ENCODE measurements around the gene BARX1.

The BARX1 gene

DNA sequence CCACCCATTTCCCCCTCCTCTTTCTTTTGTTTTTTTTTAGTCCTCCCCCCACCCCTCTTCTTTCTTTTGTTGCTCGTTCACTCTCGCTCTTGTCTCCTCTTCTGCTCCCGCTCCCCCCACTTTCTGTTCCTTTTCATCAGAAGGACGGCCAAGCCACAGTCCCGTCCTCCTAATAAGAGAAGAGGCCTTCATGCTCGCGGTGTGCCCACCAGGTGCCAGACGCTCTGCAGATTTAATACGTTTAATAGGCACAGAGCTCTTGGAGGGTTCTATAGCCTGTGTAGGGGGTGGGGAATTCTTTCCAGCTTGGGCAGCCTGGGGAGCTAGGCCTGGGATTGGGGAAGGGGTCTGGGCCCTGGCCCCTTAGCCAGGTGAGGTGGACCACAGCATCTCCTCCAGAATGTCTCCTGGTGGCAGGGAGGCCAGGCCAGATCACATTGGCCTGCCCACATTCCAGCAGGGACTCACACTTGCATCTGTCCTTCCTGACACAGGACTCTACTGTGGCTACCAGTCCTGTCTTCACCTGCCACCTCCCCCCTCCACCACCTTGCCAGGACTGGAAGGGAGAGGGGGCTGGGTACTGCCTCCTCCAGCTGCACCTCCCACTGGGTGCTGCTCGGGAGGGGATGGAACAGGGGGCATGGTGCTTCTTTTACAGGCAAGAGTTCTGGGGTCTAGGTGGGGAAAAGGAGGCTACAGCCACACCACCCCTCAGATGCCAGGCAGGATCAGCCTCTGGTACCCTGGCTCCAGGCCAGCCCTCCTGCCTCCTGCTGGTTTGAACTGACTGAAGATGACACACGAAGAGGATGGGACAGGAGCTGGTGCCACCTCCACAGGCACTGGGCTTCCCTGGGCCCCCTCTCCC is 6.1 kb upstream of the BARX1 start:
- no peak for DNase-seq
- TF ChIP-seq GATA1 (IDR thresholded peaks at IDR 0.05; ENCODE audit: low read depth, low read length) (no peak), POLR2A (IDR thresholded peaks at IDR 0.05; ENCODE audit: low read length) (no peak)

DNA sequence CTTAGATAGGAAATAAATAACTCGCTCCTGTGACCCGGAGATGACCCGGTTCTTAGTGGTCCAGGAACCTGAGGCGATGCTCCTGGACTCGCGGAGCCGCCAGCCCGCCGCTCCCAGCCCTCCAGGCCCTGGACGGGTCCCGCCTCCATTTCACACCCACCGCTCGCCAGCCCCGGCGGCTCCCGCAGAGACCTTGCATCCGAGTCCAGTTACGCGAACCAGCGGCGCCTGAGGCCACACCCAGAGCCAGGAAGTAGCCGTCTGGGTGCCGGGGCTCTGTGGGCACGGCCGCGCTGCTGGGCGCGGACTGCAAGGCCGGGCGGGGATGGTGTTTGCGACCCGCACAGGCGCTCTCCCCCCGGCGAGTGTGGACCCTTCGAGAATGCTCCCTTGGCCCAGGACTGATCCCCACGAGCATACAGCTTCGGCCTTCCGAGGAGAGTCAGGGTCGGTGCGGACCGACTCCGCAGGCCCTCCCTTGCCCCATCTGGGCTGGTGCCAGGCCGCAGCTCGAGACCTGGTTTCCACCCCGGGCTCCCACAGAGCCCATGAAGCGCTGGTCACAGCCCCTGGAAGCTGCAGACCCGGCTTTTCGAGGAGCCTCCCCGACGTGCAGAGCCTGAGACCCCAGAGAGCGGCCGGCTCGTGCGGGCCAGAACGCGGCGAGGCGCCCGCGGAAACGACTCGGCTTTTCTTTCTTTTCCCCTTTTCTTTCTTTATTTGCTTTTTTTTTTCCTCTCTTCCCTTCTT is 5.2 kb upstream of the BARX1 start:
- no peak for DNase-seq
- TF ChIP-seq POLR2A (IDR thresholded peaks at IDR 0.05; ENCODE audit: low read length): no peak
- TF ChIP-seq GATA1 (IDR thresholded peaks at IDR 0.05; ENCODE audit: low read depth, low read length): no peak

DNA sequence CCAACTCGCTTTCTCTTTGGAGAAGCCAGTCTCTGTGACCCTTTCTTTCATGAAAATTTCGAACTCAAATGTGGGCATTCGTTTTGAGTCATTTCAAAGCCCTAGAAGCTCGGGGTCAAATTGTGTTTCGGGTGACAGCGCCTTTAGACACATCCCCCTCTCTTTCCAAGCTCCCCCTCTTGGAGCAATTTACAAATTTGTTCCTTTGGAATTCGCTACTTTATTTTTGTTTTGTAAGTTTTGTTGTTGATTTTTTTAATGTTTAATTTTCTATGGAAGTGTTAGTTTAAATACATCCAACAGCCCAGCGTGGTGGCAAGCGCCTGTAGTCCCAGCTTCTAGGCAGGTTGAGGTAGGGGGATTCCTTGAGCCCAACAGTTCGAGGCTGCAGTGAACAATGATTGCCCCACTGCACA is 4.6 kb upstream of the BARX1 start:
- DNase-seq: no peak
- no peak for TF ChIP-seq POLR2A (IDR thresholded peaks at IDR 0.05; ENCODE audit: low read length)
- no peak for TF ChIP-seq GATA1 (IDR thresholded peaks at IDR 0.05; ENCODE audit: low read depth, low read length)

DNA sequence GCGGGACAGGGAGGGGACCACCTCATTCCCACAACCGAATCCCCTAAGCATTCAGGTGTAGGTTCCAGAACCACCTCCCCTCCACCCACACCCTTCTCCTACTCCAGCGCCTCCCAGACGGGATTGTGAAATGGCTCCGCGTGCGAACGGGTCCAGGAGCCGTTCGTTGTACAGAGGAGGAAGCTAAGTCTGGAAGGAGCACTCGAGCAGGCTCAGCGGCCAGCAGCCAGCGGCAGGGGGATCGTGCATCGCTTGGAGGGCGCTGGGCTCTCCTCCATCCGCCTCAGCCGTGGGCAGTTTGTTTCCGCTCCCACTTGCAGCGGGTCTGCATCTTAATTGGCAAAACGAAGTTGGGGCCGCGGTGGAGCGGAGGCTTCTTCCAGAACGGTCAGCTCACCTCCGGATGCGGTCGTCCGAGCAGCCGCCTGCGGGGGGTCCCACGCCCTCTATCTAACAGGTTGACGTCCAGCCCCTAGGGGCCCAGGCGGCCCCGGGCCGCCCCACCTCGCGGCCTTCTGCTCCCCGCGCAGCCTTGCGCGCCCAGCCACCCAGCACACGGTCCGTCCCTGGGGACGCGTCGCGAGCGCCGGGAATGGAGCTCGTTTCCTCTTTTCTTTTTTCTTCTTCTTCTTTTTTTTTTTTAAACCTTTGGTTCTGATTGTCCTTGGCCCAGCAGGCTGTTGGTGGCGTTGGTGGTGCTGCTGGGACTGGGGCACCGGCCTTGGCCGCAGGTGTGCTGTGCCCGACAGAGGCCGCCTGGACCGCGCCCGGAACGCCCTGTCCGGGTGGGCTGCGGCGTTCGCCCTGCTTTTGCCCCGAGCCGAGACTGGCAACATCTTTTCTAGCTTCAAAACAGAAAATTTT is 3.9 kb upstream of the BARX1 start:
- no peak for DNase-seq
- TF ChIP-seq POLR2A (IDR thresholded peaks at IDR 0.05; ENCODE audit: low read length): no peak
- TF ChIP-seq GATA1 (IDR thresholded peaks at IDR 0.05; ENCODE audit: low read depth, low read length): no peak

DNA sequence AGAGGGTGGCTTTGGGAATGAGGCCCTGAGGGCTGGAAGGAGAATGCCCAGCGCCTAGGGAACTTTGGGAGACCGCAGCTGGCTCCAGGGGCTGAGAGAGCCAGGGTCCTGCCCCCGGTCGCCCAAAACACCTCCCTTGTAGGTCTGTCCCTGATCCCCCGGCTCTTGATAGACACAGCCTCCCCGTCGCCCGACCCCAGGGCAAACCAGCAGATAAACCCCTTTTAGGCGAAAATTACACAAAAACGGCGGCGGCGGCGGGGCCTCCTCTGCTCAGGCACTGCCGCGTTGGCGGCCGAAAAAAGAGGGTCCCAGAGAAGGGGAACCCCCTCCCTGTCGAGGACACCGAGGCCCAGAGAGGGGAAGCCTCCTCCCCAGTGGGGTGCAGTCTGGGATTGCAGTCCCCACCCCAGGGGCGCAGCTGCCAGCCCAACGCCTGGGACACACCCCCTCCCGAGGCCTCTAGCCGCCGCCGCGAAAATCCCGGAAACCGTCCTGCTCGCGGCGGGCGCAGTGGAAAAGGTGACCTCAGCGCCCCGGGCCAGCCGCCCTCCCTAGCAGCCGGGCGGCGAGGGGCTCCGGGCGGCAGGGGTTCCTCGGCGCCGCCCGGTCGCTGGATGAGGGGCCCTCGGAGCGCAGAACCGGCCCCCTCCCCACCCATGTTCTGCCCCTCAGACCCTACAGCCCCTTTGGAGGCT is 3.1 kb upstream of the BARX1 start:
- TF ChIP-seq GATA1 (IDR thresholded peaks at IDR 0.05; ENCODE audit: low read depth, low read length): no peak
- no peak for TF ChIP-seq POLR2A (IDR thresholded peaks at IDR 0.05; ENCODE audit: low read length)
- DNase-seq: no peak

DNA sequence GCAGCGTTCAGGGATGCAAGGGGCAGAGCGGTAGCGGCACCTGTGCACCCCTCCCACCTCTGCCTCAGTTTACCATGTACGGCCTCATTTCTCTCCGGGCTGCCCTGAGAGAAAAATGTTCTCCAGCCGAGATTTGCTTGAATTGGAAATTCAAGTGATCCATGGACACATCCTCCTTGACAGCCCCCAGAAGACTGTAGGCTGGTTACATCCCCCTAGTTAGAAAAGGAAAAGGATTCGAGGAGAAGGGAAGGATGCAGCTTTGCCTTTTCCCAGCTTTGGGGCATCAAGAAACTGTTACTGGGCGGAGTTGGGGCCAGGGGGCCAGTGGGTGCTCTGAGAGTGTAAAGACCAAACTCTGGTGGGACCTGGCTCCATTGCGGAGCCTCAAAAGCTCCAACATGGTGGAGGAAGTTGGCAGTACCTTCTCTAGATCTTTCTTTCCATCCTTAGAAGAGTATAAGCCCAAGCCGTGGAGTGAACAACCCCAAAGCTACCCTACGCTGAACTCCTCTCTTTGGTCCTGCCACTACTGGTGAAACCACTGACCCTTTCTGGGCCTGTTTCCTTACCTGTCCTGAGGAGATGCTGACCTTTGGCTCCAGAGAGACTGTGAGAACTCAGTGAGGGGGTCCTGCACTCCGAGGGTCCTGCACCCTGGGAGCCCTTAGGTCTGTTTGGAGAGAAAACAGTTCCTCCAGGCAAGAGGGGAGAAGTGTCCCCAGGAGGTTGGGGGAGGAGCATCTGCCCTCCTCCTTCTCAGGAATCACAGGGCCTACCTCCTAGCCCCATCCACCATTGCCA is 1.0 kb upstream of the BARX1 start:
- no peak for DNase-seq
- TF ChIP-seq POLR2A (IDR thresholded peaks at IDR 0.05; ENCODE audit: low read length): no peak
- no peak for TF ChIP-seq GATA1 (IDR thresholded peaks at IDR 0.05; ENCODE audit: low read depth, low read length)

DNA sequence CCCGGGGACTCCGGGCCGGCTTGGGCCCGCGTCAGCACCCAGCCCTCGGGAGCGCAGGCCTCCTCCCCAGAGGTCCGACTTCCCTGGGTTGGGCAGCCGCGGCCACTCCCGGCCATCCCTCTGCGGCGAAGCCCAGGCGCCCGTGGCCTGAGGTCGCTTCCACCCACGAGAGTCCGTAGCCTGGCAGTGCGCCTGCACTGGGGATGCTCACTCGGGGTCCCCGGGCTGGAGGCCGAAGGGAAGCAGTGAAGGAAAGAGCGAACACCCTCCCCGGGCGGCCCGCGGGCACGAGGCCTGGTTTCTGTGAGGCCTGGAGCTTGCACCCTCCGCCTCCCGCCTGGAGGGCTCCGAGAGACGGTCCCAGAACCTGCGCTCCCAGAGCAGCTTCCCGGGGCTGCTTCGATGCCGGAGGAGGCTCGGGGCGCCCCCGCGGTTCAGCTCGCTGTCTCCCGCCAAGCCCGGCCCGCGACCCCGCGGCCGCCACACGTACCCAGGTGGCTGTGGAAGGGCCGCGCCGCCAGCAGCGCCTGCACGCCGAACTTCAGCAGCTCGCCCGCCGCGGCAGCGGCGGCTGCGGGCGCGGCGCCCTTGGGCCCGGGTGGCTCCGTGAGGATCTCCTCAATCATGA is 607 bp downstream of the BARX1 start:
- no peak for DNase-seq
- TF ChIP-seq POLR2A (IDR thresholded peaks at IDR 0.05; ENCODE audit: low read length) (no peak), GATA1 (IDR thresholded peaks at IDR 0.05; ENCODE audit: low read depth, low read length) (no peak)

DNA sequence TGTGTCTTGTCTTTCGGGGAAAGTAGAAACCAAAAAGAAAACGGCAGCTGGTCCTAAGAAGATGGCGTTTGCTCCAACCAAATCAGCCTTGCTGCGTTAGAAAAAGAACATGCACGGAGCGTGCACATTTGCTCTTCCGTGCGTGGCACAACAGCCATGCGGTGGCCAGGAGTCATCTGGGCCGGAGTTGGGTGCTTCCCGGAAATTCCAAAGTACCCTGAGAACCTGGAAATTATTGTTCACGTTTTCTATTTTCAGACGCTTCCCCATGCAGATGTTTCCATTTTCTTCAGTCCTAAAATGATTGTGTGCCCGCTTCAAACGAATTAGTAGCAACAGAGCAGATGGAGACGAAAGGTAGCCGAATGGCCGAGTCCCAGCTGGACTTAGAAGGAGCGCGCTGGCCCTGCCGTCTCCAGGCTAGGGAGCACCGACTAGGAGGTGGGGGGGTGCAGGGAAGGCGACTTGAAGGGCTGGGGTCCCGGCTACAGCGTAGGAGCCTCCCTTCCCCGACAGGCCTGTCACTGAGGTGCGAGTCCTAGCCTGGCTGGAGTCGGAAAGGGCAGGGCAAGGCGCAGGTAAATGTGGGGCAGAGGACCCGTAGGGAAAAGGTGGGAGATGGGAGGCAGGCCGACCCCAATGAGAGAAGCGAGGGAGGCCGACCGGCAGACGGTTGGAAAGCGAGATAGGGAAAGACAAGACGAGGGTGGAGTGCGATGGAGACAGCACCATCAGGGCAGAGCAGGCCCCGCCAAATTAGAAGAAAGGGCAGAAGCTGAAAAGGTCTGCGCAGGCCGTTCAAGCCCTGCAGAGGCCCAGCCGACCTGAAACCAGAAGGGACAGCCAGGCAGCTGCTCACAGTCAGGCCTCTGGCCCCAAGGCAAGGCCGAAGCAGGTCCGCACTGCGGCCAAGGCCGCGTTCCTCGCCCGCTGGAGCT is 1.4 kb downstream of the BARX1 start:
- no peak for TF ChIP-seq POLR2A (IDR thresholded peaks at IDR 0.05; ENCODE audit: low read length)
- TF ChIP-seq GATA1 (IDR thresholded peaks at IDR 0.05; ENCODE audit: low read depth, low read length): no peak
- DNase-seq: no peak

DNA sequence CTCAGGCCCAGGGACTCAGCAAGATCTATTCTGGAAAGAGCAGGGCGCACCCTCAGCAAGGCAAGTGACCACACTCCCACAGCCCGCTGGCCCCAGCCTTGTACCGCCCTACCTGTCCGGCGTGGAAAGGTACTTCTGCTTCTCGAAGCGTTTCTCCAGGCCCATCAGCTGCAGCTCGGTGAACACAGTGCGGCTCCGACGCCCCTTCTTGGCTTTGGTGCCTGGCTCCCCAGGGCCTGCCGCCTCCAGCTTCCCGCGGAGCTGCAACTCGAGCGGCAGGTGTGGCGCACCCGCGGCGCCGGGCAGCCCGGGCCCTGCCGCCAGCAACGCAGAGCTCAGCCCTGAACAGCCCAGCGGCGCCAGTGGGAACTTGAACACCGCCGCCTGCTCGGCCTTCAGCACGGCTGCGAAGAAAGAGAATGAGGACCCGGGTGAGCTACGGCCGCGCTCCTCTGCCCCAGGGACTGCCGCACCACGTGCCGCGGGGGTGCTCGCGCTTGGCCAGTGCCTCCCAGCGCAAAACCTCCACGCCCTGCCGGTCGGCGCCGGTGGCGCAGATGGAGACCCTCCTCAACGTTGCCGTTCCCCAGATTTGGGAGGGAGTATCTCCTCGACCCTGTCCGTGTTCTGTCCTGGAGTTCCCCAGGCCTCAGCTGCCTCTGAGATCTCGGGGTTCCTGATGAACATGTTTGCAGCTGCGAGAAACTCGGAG is 2.2 kb downstream of the BARX1 start:
- no peak for DNase-seq

DNA sequence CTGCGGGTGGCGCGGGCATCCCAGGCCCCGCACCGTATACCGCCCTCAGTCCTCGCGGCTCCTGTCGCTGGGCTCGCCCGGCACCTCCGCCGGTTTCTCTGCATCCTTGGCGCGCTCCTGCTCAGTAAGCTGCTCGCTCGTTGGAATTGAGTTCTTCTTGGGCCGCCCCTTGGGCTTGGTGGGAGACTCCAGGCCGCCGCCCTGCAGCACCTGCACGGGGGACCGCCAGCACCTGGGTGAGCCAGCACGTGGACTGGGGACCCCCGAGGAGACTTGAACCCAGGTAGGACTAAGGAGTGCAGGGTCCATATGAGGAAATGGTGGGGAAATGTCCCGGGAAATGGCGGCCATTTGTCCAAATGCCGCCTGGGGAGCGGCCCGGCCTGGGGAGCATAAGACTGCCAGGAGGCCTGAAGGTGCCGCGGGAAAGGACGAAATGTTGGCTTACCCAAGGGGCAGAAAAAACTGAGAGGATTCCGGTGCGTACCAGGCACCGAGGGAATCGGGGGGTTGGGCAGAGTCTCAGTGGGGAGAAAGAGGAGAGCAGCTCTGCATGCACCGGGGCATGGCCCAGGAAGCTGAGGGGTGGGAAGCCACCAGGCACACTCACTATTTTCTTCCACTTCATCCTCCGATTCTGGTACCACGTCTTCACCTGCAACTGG is 2.9 kb downstream of the BARX1 start:
- TF ChIP-seq GATA1 (IDR thresholded peaks at IDR 0.05; ENCODE audit: low read depth, low read length) (no peak), POLR2A (IDR thresholded peaks at IDR 0.05; ENCODE audit: low read length) (no peak)
- DNase-seq: no peak

More for the DNA sequence above, 2.2 kb downstream of the BARX1 start:
- TF ChIP-seq POLR2A (IDR thresholded peaks at IDR 0.05; ENCODE audit: low read length) (no peak), GATA1 (IDR thresholded peaks at IDR 0.05; ENCODE audit: low read depth, low read length) (no peak)

All from erythroblast (primary cell).